ENCODE data around the gene GHRL.
"Not testable (repeated sequence)": the region's sequence is repeated elsewhere in the genome, so short reads cannot be mapped to it uniquely, and the experiment has no call there.

The GHRL gene

GRCh38 chr3:10266936-10267335, 25.8 kb downstream of the GHRL start:
- WGBS, 2 experiments: 93 to 94% methylated on average over 7 of the region's 7 CpGs
- H3K4me3 ChIP-seq (ENCODE audit: insufficient read depth, low read depth, low read length); H3K36me3 ChIP-seq (ENCODE audit: control insufficient read depth, insufficient read depth, low read length); H3K27ac ChIP-seq (ENCODE audit: insufficient read depth, low read depth, low read length, poor library complexity, severe bottlenecking); H3K27me3 ChIP-seq (ENCODE audit: control insufficient read depth, insufficient read depth, low read length, poor library complexity, severe bottlenecking); H3K9me3 ChIP-seq (ENCODE audit: control insufficient read depth, low read length); H3K4me1 ChIP-seq (ENCODE audit: control insufficient read depth, insufficient read depth, low read length): not testable (repeated sequence)

GRCh38 chr3:10265833-10266232, 26.9 kb downstream of the GHRL start:
- 97 to 100% methylated on average over 1 of the region's 2 CpGs for WGBS, 2 experiments
- H3K4me3 ChIP-seq (ENCODE audit: insufficient read depth, low read depth, low read length): no peak overlapping the region
- H3K9me3 ChIP-seq (ENCODE audit: control insufficient read depth, low read length): no peaks in the 10 kb centered on the region
- H3K27me3 ChIP-seq (ENCODE audit: control insufficient read depth, insufficient read depth, low read length, poor library complexity, severe bottlenecking): no peaks in the 10 kb centered on the region
- H3K4me1 ChIP-seq (ENCODE audit: control insufficient read depth, insufficient read depth, low read length): peaks cover 3% of the 10 kb centered on the region
- peaks cover 3% of the 10 kb centered on the region for H3K36me3 ChIP-seq (ENCODE audit: control insufficient read depth, insufficient read depth, low read length)
- H3K27ac ChIP-seq (ENCODE audit: insufficient read depth, low read depth, low read length, poor library complexity, severe bottlenecking): no peak overlapping the region

- H3K27ac ChIP-seq (ENCODE audit: insufficient read depth, low read depth, low read length, poor library complexity, severe bottlenecking): no peak overlapping the region
- H3K36me3 ChIP-seq (ENCODE audit: control insufficient read depth, insufficient read depth, low read length): peaks cover 3% of the 10 kb centered on the region
- H3K27me3 ChIP-seq (ENCODE audit: control insufficient read depth, insufficient read depth, low read length, poor library complexity, severe bottlenecking): no peaks in the 10 kb centered on the region
- no peaks in the 10 kb centered on the region for H3K9me3 ChIP-seq (ENCODE audit: control insufficient read depth, low read length)
- H3K4me1 ChIP-seq (ENCODE audit: control insufficient read depth, insufficient read depth, low read length): peaks cover 3% of the 10 kb centered on the region
- H3K4me3 ChIP-seq (ENCODE audit: insufficient read depth, low read depth, low read length): no peak overlapping the region
- 45 to 49% methylated on average over 12 of the region's 12 CpGs for WGBS, 2 experiments
Measured at GRCh38 chr3:10263646-10264363, 28.9 kb downstream of the GHRL start.

GRCh38 chr3:10262027-10262426, 30.7 kb downstream of the GHRL start:
- H3K27me3 ChIP-seq (ENCODE audit: control insufficient read depth, insufficient read depth, low read length, poor library complexity, severe bottlenecking): no peaks in the 10 kb centered on the region
- no peak overlapping the region for H3K27ac ChIP-seq (ENCODE audit: insufficient read depth, low read depth, low read length, poor library complexity, severe bottlenecking)
- no peak overlapping the region for H3K4me3 ChIP-seq (ENCODE audit: insufficient read depth, low read depth, low read length)
- peaks cover 3% of the 10 kb centered on the region for H3K4me1 ChIP-seq (ENCODE audit: control insufficient read depth, insufficient read depth, low read length)
- 80 to 85% methylated on average over 4 of the region's 4 CpGs for WGBS, 2 experiments
- H3K36me3 ChIP-seq (ENCODE audit: control insufficient read depth, insufficient read depth, low read length): no peaks in the 10 kb centered on the region
- H3K9me3 ChIP-seq (ENCODE audit: control insufficient read depth, low read length): no peaks in the 10 kb centered on the region

- Histone ChIP-seq H3K4me3 (ENCODE audit: insufficient read depth, low read depth, low read length) (no peak overlapping the region), H3K27ac (ENCODE audit: insufficient read depth, low read depth, low read length, poor library complexity, severe bottlenecking) (no peak overlapping the region), H3K9me3 (ENCODE audit: control insufficient read depth, low read length) (no peaks in the 10 kb centered on the region), H3K4me1 (ENCODE audit: control insufficient read depth, insufficient read depth, low read length) (peaks cover 3% of the 10 kb centered on the region), H3K36me3 (ENCODE audit: control insufficient read depth, insufficient read depth, low read length) (no peaks in the 10 kb centered on the region), H3K27me3 (ENCODE audit: control insufficient read depth, insufficient read depth, low read length, poor library complexity, severe bottlenecking) (no peaks in the 10 kb centered on the region)
- WGBS, 2 experiments: 95 to 96% methylated on average over 6 of the region's 6 CpGs
Measured at GRCh38 chr3:10260211-10260701, 32.5 kb downstream of the GHRL start.

GRCh38 chr3:10259798-10260197, 32.9 kb downstream of the GHRL start:
- Histone ChIP-seq H3K9me3 (ENCODE audit: control insufficient read depth, low read length) (no peaks in the 10 kb centered on the region), H3K27me3 (ENCODE audit: control insufficient read depth, insufficient read depth, low read length, poor library complexity, severe bottlenecking) (no peaks in the 10 kb centered on the region), H3K36me3 (ENCODE audit: control insufficient read depth, insufficient read depth, low read length) (peaks cover under 1% of the 10 kb centered on the region), H3K4me1 (ENCODE audit: control insufficient read depth, insufficient read depth, low read length) (peaks cover 3% of the 10 kb centered on the region), H3K4me3 (ENCODE audit: insufficient read depth, low read depth, low read length) (no peak overlapping the region), H3K27ac (ENCODE audit: insufficient read depth, low read depth, low read length, poor library complexity, severe bottlenecking) (no peak overlapping the region)
- WGBS, 2 experiments: 93% methylated on average over 4 of the region's 4 CpGs

- peaks cover 2% of the 10 kb centered on the region for H3K36me3 ChIP-seq (ENCODE audit: control insufficient read depth, insufficient read depth, low read length)
- 96 to 97% methylated on average over 7 of the region's 7 CpGs for WGBS, 2 experiments
Measured at GRCh38 chr3:10259036-10259435, 33.7 kb downstream of the GHRL start.

GRCh38 chr3:10255835-10256234, 36.9 kb downstream of the GHRL start:
- H3K36me3 ChIP-seq (ENCODE audit: control insufficient read depth, insufficient read depth, low read length): peaks cover 2% of the 10 kb centered on the region
- H3K27ac ChIP-seq (ENCODE audit: insufficient read depth, low read depth, low read length, poor library complexity, severe bottlenecking): no peak overlapping the region
- no peaks in the 10 kb centered on the region for H3K9me3 ChIP-seq (ENCODE audit: control insufficient read depth, low read length)
- H3K4me1 ChIP-seq (ENCODE audit: control insufficient read depth, insufficient read depth, low read length): no peaks in the 10 kb centered on the region
- H3K4me3 ChIP-seq (ENCODE audit: insufficient read depth, low read depth, low read length): no peak overlapping the region
- WGBS, 2 experiments: 85 to 91% methylated on average over 7 of the region's 7 CpGs
- no peaks in the 10 kb centered on the region for H3K27me3 ChIP-seq (ENCODE audit: control insufficient read depth, insufficient read depth, low read length, poor library complexity, severe bottlenecking)

More at GRCh38 chr3:10259036-10259435, 33.7 kb downstream of the GHRL start:
- Histone ChIP-seq H3K27me3 (ENCODE audit: control insufficient read depth, insufficient read depth, low read length, poor library complexity, severe bottlenecking) (no peaks in the 10 kb centered on the region), H3K4me1 (ENCODE audit: control insufficient read depth, insufficient read depth, low read length) (peaks cover 3% of the 10 kb centered on the region), H3K9me3 (ENCODE audit: control insufficient read depth, low read length) (no peaks in the 10 kb centered on the region), H3K27ac (ENCODE audit: insufficient read depth, low read depth, low read length, poor library complexity, severe bottlenecking) (no peak overlapping the region), H3K4me3 (ENCODE audit: insufficient read depth, low read depth, low read length) (no peak overlapping the region)

- no peaks in the 10 kb centered on the region for H3K4me1 ChIP-seq (ENCODE audit: control insufficient read depth, insufficient read depth, low read length)
- no peaks in the 10 kb centered on the region for H3K9me3 ChIP-seq (ENCODE audit: control insufficient read depth, low read length)
- WGBS, 2 experiments: 94 to 95% methylated on average over 3 of the region's 3 CpGs
- peaks cover 2% of the 10 kb centered on the region for H3K36me3 ChIP-seq (ENCODE audit: control insufficient read depth, insufficient read depth, low read length)
- H3K4me3 ChIP-seq (ENCODE audit: insufficient read depth, low read depth, low read length): no peak overlapping the region
- no peaks in the 10 kb centered on the region for H3K27me3 ChIP-seq (ENCODE audit: control insufficient read depth, insufficient read depth, low read length, poor library complexity, severe bottlenecking)
- H3K27ac ChIP-seq (ENCODE audit: insufficient read depth, low read depth, low read length, poor library complexity, severe bottlenecking): no peak overlapping the region
Measured at GRCh38 chr3:10253731-10254130, 39.0 kb downstream of the GHRL start.

- H3K4me3 ChIP-seq (ENCODE audit: insufficient read depth, low read depth, low read length): no peak overlapping the region
- H3K4me1 ChIP-seq (ENCODE audit: control insufficient read depth, insufficient read depth, low read length): no peaks in the 10 kb centered on the region
- WGBS, 2 experiments: 89 to 94% methylated on average over 3 of the region's 3 CpGs
- no peaks in the 10 kb centered on the region for H3K27me3 ChIP-seq (ENCODE audit: control insufficient read depth, insufficient read depth, low read length, poor library complexity, severe bottlenecking)
- no peaks in the 10 kb centered on the region for H3K9me3 ChIP-seq (ENCODE audit: control insufficient read depth, low read length)
- no peak overlapping the region for H3K27ac ChIP-seq (ENCODE audit: insufficient read depth, low read depth, low read length, poor library complexity, severe bottlenecking)
- H3K36me3 ChIP-seq (ENCODE audit: control insufficient read depth, insufficient read depth, low read length): peaks cover 2% of the 10 kb centered on the region
Measured at GRCh38 chr3:10251006-10251405, 41.7 kb downstream of the GHRL start.
